WTC11 (cell line): ENCODE data around the gene ZMYND12.

ENCODE experiments used
- CTCF ChIP-seq: fragments of 200-600 bp; IDR thresholded peaks from 2 replicates; pipeline ENCODE4 v1.8.0; 2022; ENCODE audit warnings: antibody characterized with exemption
- JUN ChIP-seq: sonication (generic); formaldehyde crosslinking; IDR thresholded peaks from 2 replicates; pipeline ENCODE4 v1.8.0; 2023; ENCODE audit warnings: mild to moderate bottlenecking, missing genetic modification reagents

GRCh38 chr1:42434340-42434739, 21.5 kb downstream of the ZMYND12 start:
- no peak for TF ChIP-seq CTCF
- TF ChIP-seq JUN (CRISPR knock-in tag), result no peak
